ENCODE measurements around the gene PLPP4.

GRCh38 chr10:120429395-120429794 is 27.6 kb upstream of the PLPP4 start:
- TF ChIP-seq, protein P1, sequence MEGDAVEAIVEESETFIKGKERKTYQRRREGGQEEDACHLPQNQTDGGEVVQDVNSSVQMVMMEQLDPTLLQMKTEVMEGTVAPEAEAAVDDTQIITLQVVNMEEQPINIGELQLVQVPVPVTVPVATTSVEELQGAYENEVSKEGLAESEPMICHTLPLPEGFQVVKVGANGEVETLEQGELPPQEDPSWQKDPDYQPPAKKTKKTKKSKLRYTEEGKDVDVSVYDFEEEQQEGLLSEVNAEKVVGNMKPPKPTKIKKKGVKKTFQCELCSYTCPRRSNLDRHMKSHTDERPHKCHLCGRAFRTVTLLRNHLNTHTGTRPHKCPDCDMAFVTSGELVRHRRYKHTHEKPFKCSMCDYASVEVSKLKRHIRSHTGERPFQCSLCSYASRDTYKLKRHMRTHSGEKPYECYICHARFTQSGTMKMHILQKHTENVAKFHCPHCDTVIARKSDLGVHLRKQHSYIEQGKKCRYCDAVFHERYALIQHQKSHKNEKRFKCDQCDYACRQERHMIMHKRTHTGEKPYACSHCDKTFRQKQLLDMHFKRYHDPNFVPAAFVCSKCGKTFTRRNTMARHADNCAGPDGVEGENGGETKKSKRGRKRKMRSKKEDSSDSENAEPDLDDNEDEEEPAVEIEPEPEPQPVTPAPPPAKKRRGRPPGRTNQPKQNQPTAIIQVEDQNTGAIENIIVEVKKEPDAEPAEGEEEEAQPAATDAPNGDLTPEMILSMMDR (IDR thresholded peaks at IDR 0.05) = no peak
- no peak for TF ChIP-seq POLR2AphosphoS5 (IDR thresholded peaks at IDR 0.05)
